ENCODE results near the gene ASIC2. TPM values are rescaled to one million over a fixed set of nuclear protein-coding genes. Genes with fewer than 3 reads are reported as not detected.

Gene ASIC2
- total and polyA plus RNA-seq, 2 donors (not counting 1 experiment from before 2014, with no cell fraction given), result not detected

GRCh38 chr17:33009636-33010035, 283.5 kb downstream of the ASIC2 start:
- Mint-ChIP-seq H3K9me3 (ENCODE audit: insufficient read depth) (no peaks in the 10 kb centered on the region), H3K4me3 (no peak overlapping the region), H3K4me1 (no peaks in the 10 kb centered on the region), H3K27ac (no peak overlapping the region), H3K27me3 (peaks cover 24% of the 10 kb centered on the region)
- Histone ChIP-seq H3K9ac (ENCODE audit: low read length) (no peak overlapping the region), H3K79me2 (ENCODE audit: control insufficient read depth, insufficient read depth, low read length) (no peaks in the 10 kb centered on the region), H3K4me1 (ENCODE audit: control insufficient read depth in 2 of 2, insufficient read depth in 2 of 2, low read length in 2 of 2) (no peaks in the 10 kb centered on the region), H3K9me3 (ENCODE audit: control extremely low read depth in 1 of 3, control insufficient read depth in 2 of 3, insufficient read depth in 1 of 3, low read length in 2 of 3) (no peaks in the 10 kb centered on the region), H3K27ac (ENCODE audit: low read length in 2 of 2) (no peak overlapping the region), H3K4me3 (ENCODE audit: control extremely low read depth in 1 of 5, extremely low read depth in 1 of 5, insufficient read depth in 1 of 5, low read depth in 2 of 5, low read length in 4 of 5) (no peak overlapping the region), H3K36me3 (replicated peaks in 1 of 2; ENCODE audit: control extremely low read depth in 1 of 2, control insufficient read depth in 1 of 2, extremely low read depth in 1 of 2, insufficient read depth in 2 of 2, low read length in 1 of 2) (no peaks in the 10 kb centered on the region), H3K4me2 (replicated peaks; ENCODE audit: low read depth, low read length, poor library complexity, severe bottlenecking) (no peak overlapping the region), H3K27me3 (replicated peaks in 1 of 4; ENCODE audit: control extremely low read depth in 1 of 4, control insufficient read depth in 3 of 4, insufficient read depth in 4 of 4, low read length in 3 of 4) (no peaks in the 10 kb centered on the region), H2AFZ (ENCODE audit: insufficient read depth, low read depth, low read length, poor library complexity, severe bottlenecking) (no peak overlapping the region), H4K20me1 (ENCODE audit: control insufficient read depth, insufficient read depth, low read length, poor library complexity, severe bottlenecking) (no peaks in the 10 kb centered on the region)
- no peak for ATAC-seq (ENCODE audit: low read depth)
- POLR2A ChIA-PET, result no interaction called here
- 92% methylated on average over 8 of the region's 9 CpGs for WGBS (ENCODE audit: insufficient coverage)
- no peak for DNase-seq
- TF ChIP-seq CTCF (IDR thresholded peaks at IDR 0.05), result no peak
- no peak for TF ChIP-seq EZH2 (IDR thresholded peaks at IDR 0.05; ENCODE audit: borderline replicate concordance, insufficient read depth, low read depth, low read length, poor library complexity, severe bottlenecking)
- intact Hi-C loops (cut with micrococcal nuclease), result no loop called here
- CTCF ChIA-PET, result interaction anchor here (2.5 kb wide), 1 partner anchor 11 kb away, joined by 10 read pairs; no protein-coding TSS in a partner anchor

GRCh38 chr17:33007186-33007585, 285.9 kb downstream of the ASIC2 start:
- TF ChIP-seq EZH2 (IDR thresholded peaks at IDR 0.05; ENCODE audit: borderline replicate concordance, insufficient read depth, low read depth, low read length, poor library complexity, severe bottlenecking) (no peak), CTCF (IDR thresholded peaks at IDR 0.05) (no peak)

More at GRCh38 chr17:33007186-33007585, 285.9 kb downstream of the ASIC2 start:
- H2AFZ ChIP-seq (ENCODE audit: insufficient read depth, low read depth, low read length, poor library complexity, severe bottlenecking), result no peak overlapping the region
- DNase-seq (no peak), ATAC-seq (ENCODE audit: low read depth) (no peak)
- H4K20me1 ChIP-seq (ENCODE audit: control insufficient read depth, insufficient read depth, low read length, poor library complexity, severe bottlenecking), result no peaks in the 10 kb centered on the region
- no peak overlapping the region for H3K27ac ChIP-seq (ENCODE audit: low read length in 2 of 2)
- peaks cover 28% of the 10 kb centered on the region for H3K27me3 Mint-ChIP-seq
- no peak overlapping the region for H3K4me3 ChIP-seq (ENCODE audit: control extremely low read depth in 1 of 5, extremely low read depth in 1 of 5, insufficient read depth in 1 of 5, low read depth in 2 of 5, low read length in 4 of 5)
- H3K9ac ChIP-seq (ENCODE audit: low read length), result no peak overlapping the region
- H3K4me3 Mint-ChIP-seq, result no peak overlapping the region
- no peaks in the 10 kb centered on the region for H3K9me3 ChIP-seq (ENCODE audit: control extremely low read depth in 1 of 3, control insufficient read depth in 2 of 3, insufficient read depth in 1 of 3, low read length in 2 of 3)
- H3K4me1 Mint-ChIP-seq, result no peaks in the 10 kb centered on the region
- no peak overlapping the region for H3K27ac Mint-ChIP-seq
- no CpG with 5 or more reads among the region's 7 CpGs for WGBS (ENCODE audit: insufficient coverage)
- H3K79me2 ChIP-seq (ENCODE audit: control insufficient read depth, insufficient read depth, low read length), result no peaks in the 10 kb centered on the region
- H3K27me3 ChIP-seq (replicated peaks in 1 of 4; ENCODE audit: control extremely low read depth in 1 of 4, control insufficient read depth in 3 of 4, insufficient read depth in 4 of 4, low read length in 3 of 4), result peaks cover 0 to 5% (median 0%) of the 10 kb centered on the region in 4 experiments
- POLR2A ChIA-PET, result no interaction called here
- no peaks in the 10 kb centered on the region for H3K4me1 ChIP-seq (ENCODE audit: control insufficient read depth in 2 of 2, insufficient read depth in 2 of 2, low read length in 2 of 2)
- intact Hi-C loops (cut with micrococcal nuclease), result no loop called here
- no peak overlapping the region for H3K4me2 ChIP-seq (replicated peaks; ENCODE audit: low read depth, low read length, poor library complexity, severe bottlenecking)
- no peaks in the 10 kb centered on the region for H3K36me3 ChIP-seq (replicated peaks in 1 of 2; ENCODE audit: control extremely low read depth in 1 of 2, control insufficient read depth in 1 of 2, extremely low read depth in 1 of 2, insufficient read depth in 2 of 2, low read length in 1 of 2)
- no peaks in the 10 kb centered on the region for H3K9me3 Mint-ChIP-seq (ENCODE audit: insufficient read depth)
- CTCF ChIA-PET, result no interaction called here
